IMR-90 (cell line): ENCODE data around the gene SRRM3. TPM values are rescaled to one million over a fixed set of nuclear protein-coding genes. Genes with fewer than 3 reads are reported as not detected.
A peak's percentile ranks its signal among the peaks of the same experiment; 100 is the strongest.

Experiments used
- ATAC-seq: fragments of 200-7000 bp; cut with Tn5 transposase; 2 replicates; pipeline ENCODE4 v1.9.1; 2020; ENCODE audit warnings: low read depth, mild to moderate bottlenecking, moderate library complexity
- BruUV-seq: library from RNA; stranded (reverse); fragments of 400-500 nt; replicated peaks from 2 replicates; lab custom pipeline; 2021; lab: Mats Ljungman, UMichigan
- CTCF ChIA-PET: fragments of 300-600 bp; formaldehyde crosslinking; extraction: SDS; loops from one replicate; lab custom pipeline; 2021; ENCODE audit warnings: antibody characterized with exemption; lab: Yijun Ruan, JAX
- POLR2A ChIA-PET: fragments of 300-600 bp; sonication (Branson Sonifier 250); formaldehyde crosslinking; loops from one replicate; lab custom pipeline; 2022; ENCODE audit warnings: antibody characterized with exemption; ENCODE audit not compliant: unreplicated experiment; lab: Charles Lee
- DNase-seq: peaks from one replicate; pipeline ENCODE4 v3.0.0; 2013
- H2AFZ ChIP-seq: replicated peaks from 2 replicates; pipeline ENCODE3; 2013; ENCODE audit warnings: low read length, mild to moderate bottlenecking; ENCODE audit not compliant: poor library complexity
- H2AK5ac ChIP-seq: 2 replicates; pipeline ENCODE4 v1.6.1; 2013; ENCODE audit warnings: low read depth, low read length, inconsistent platforms
- H2AK9ac ChIP-seq: replicated peaks from 2 replicates; pipeline ENCODE3; 2013; ENCODE audit warnings: mild to moderate bottlenecking, low read depth, low read length, moderate library complexity; ENCODE audit not compliant: poor library complexity
- H2BK120ac ChIP-seq: 2 replicates; pipeline ENCODE4 v1.6.1; 2013; ENCODE audit warnings: low read depth, low read length, inconsistent platforms
- H2BK15ac ChIP-seq: 3 replicates; pipeline ENCODE4 v1.6.1; 2013; ENCODE audit warnings: low read depth, low read length, inconsistent platforms
- H2BK20ac ChIP-seq: 2 replicates; pipeline ENCODE4 v1.6.1; 2013; ENCODE audit warnings: low read depth, mild to moderate bottlenecking, inconsistent platforms, low read length, moderate library complexity
- H2BK5ac ChIP-seq: 2 replicates; pipeline ENCODE4 v1.6.1; 2013; ENCODE audit warnings: mild to moderate bottlenecking, low read depth, low read length, inconsistent platforms; ENCODE audit not compliant: poor library complexity, severe bottlenecking
- H3K14ac ChIP-seq: replicated peaks from 2 replicates; pipeline ENCODE4 v1.6.1; 2013; ENCODE audit warnings: low read depth, low read length, inconsistent platforms
- H3K18ac ChIP-seq: 2 replicates; pipeline ENCODE4 v1.6.1; 2013; ENCODE audit warnings: low read depth, low read length, control low read depth
- H3K23ac ChIP-seq: 2 replicates; pipeline ENCODE4 v1.6.1; 2013; ENCODE audit warnings: low read depth, low read length, inconsistent platforms
- H3K27ac ChIP-seq: 2 replicates; pipeline ENCODE4 v1.5.1; 2013; ENCODE audit warnings: mild to moderate bottlenecking, control low read depth, low read length; ENCODE audit not compliant: insufficient read depth
- H3K27me3 ChIP-seq: 2 replicates; pipeline ENCODE4 v1.6.1; 2013; ENCODE audit warnings: low read length; ENCODE audit not compliant: control insufficient read depth, insufficient read depth
- H3K36me3 ChIP-seq: 2 replicates; pipeline ENCODE4 v1.6.1; 2013; ENCODE audit warnings: low read length, mixed read lengths; ENCODE audit not compliant: control insufficient read depth, insufficient read depth
- H3K4ac ChIP-seq: 2 replicates; pipeline ENCODE4 v1.6.1; 2013; ENCODE audit warnings: low read depth, low read length, inconsistent platforms
- H3K4me1 ChIP-seq: 2 replicates; pipeline ENCODE4 v1.6.1; 2013; ENCODE audit warnings: low read length, mixed read lengths; ENCODE audit not compliant: control insufficient read depth, insufficient read depth
- H3K4me2 ChIP-seq: 2 replicates; pipeline ENCODE4 v1.6.1; 2013; ENCODE audit warnings: low read depth, mild to moderate bottlenecking, control low read depth, low read length, moderate library complexity
- H3K4me3 ChIP-seq: 2 replicates; pipeline ENCODE4 v1.5.1; 2013; ENCODE audit warnings: low read depth, mild to moderate bottlenecking, control low read depth, low read length, moderate library complexity; ENCODE audit not compliant: insufficient read depth
- H3K56ac ChIP-seq: 2 replicates; pipeline ENCODE4 v1.6.1; 2013; ENCODE audit warnings: low read length, inconsistent platforms; ENCODE audit not compliant: insufficient read depth; ENCODE audit errors: extremely low read depth
- H3K79me1 ChIP-seq, 2 experiments: 2 replicates each; pipeline ENCODE4 v1.6.1; 2013; ENCODE audit warnings: low read length in 2 of 2, inconsistent platforms in 1 of 2, low read depth in 1 of 2
- H3K9ac ChIP-seq: 2 replicates; pipeline ENCODE4 v1.6.1; 2013; ENCODE audit warnings: low read depth, low read length, control low read depth
- H3K9me1 ChIP-seq: 2 replicates; pipeline ENCODE4 v1.6.1; 2013; ENCODE audit warnings: low read length, inconsistent platforms; ENCODE audit not compliant: insufficient read depth
- H3K9me3 ChIP-seq: 2 replicates; pipeline ENCODE4 v1.6.1; 2013; ENCODE audit warnings: low read length; ENCODE audit not compliant: control insufficient read depth, insufficient read depth
- H4K20me1 ChIP-seq: 2 replicates; pipeline ENCODE4 v1.6.1; 2013; ENCODE audit warnings: low read length, inconsistent platforms; ENCODE audit not compliant: insufficient read depth
- H4K5ac ChIP-seq: 2 replicates; pipeline ENCODE4 v1.6.1; 2013; ENCODE audit warnings: mild to moderate bottlenecking, low read depth, low read length, control low read depth
- H4K8ac ChIP-seq, 2 experiments: 2 replicates each; pipeline ENCODE4 v1.6.1; 2013; ENCODE audit warnings: low read depth in 2 of 2, low read length in 2 of 2, control low read depth in 1 of 2, inconsistent platforms in 1 of 2
- H4K91ac ChIP-seq: 2 replicates; pipeline ENCODE4 v1.6.1; 2013; ENCODE audit warnings: low read depth, low read length, inconsistent platforms; ENCODE audit not compliant: insufficient read depth
- BHLHE40 ChIP-seq: fragments of 150-350 bp; IDR thresholded peaks from 2 replicates; pipeline ENCODE4 v1.6.1; 2016; ENCODE audit warnings: mild to moderate bottlenecking, low read depth, low read length
- CEBPB ChIP-seq: IDR thresholded peaks from 2 replicates; pipeline ENCODE4 v1.6.1; 2012; ENCODE audit warnings: low read depth, low read length, improper control_type of control experiment
- CHD1 ChIP-seq: IDR thresholded peaks from 2 replicates; pipeline ENCODE4 v1.6.1; 2012; ENCODE audit warnings: low read depth, low read length, improper control_type of control experiment
- ELK1 ChIP-seq: fragments of 150-350 bp; IDR thresholded peaks from 2 replicates; pipeline ENCODE4 v1.6.1; 2016; ENCODE audit warnings: low read depth, mild to moderate bottlenecking, low read length, moderate library complexity, borderline replicate concordance
- FOS ChIP-seq: fragments of 150-350 bp; IDR thresholded peaks from 2 replicates; pipeline ENCODE4 v1.6.1; 2016; ENCODE audit warnings: low read depth, low read length
- MAFK ChIP-seq: IDR thresholded peaks from 2 replicates; pipeline ENCODE4 v1.6.1; 2012; ENCODE audit warnings: low read depth, low read length, improper control_type of control experiment
- MAZ ChIP-seq: IDR thresholded peaks from 2 replicates; pipeline ENCODE4 v1.6.1; 2012; ENCODE audit warnings: low read depth, mild to moderate bottlenecking, low read length, improper control_type of control experiment, moderate library complexity, borderline replicate concordance
- MXI1 ChIP-seq: IDR thresholded peaks from 2 replicates; pipeline ENCODE4 v1.6.1; 2012; ENCODE audit warnings: low read depth, mild to moderate bottlenecking, low read length, moderate library complexity, borderline replicate concordance
- NFE2L2 ChIP-seq: fragments of 150-350 bp; IDR thresholded peaks from 2 replicates; pipeline ENCODE4 v1.6.1; 2016; ENCODE audit warnings: low read depth, mild to moderate bottlenecking, low read length
- POLR2A ChIP-seq: IDR thresholded peaks from 2 replicates; pipeline ENCODE4 v1.6.1; 2012; ENCODE audit warnings: mild to moderate bottlenecking, low read depth, low read length
- RAD21 ChIP-seq: IDR thresholded peaks from 2 replicates; pipeline ENCODE4 v1.6.1; 2012; ENCODE audit warnings: low read length, improper control_type of control experiment
- RCOR1 ChIP-seq: IDR thresholded peaks from 2 replicates; pipeline ENCODE4 v1.6.1; 2012; ENCODE audit warnings: mild to moderate bottlenecking, low read length, improper control_type of control experiment; ENCODE audit not compliant: insufficient replicate concordance
- SMC3 ChIP-seq: fragments of 150-350 bp; IDR thresholded peaks from 2 replicates; pipeline ENCODE4 v1.6.1; 2016; ENCODE audit warnings: low read depth, mild to moderate bottlenecking, antibody characterized with exemption, low read length, moderate library complexity
- USF2 ChIP-seq: fragments of 150-350 bp; IDR thresholded peaks from 2 replicates; pipeline ENCODE4 v1.6.1; 2017; ENCODE audit warnings: mild to moderate bottlenecking, antibody characterized with exemption, low read length, low read depth
- WGBS, 2 experiments: methylation state at CpG; one replicate each; pipeline versions ENCODE4 v1.1.5 to v1.1.7; 2013; ENCODE audit warnings: missing lambda C conversion rate in 2 of 2; ENCODE audit not compliant: insufficient read length in 1 of 2; ENCODE audit errors: extremely low coverage in 2 of 2; 5-methylcytosine and 5-hydroxymethylcytosine counted together
- dilution Hi-C: fragments of 300-500 bp; cut with HindIII; formaldehyde crosslinking; loops from one replicate; pipeline ENCODE4 v1.14.3; 2018; ENCODE audit warnings: low sequenced_read_pairs; ENCODE audit not compliant: unreplicated experiment
- in situ Hi-C: fragments of 300-500 bp; cut with MboI; formaldehyde crosslinking; loops from 3 replicates; pipeline ENCODE4 v1.14.3; 2019; ENCODE audit warnings: low sequenced_read_pairs, inconsistent platforms, mixed read lengths
- intact Hi-C: fragments of 100-400 bp; cut with micrococcal nuclease; formaldehyde crosslinking; loops from 2 replicates; pipeline ENCODE4 v1.10.0; 2022
- polyA plus RNA-seq, 3 experiments: library from polyadenylated mRNA; depleted of rRNA; stranded (reverse); fragments of >200 nt; gene quantifications; 2 replicates each; pipeline ENCODE4 v1.2.3, GENCODE V29; 2012; ENCODE audit warnings: low replicate concordance in 1 of 3
- total RNA-seq: library from RNA; depleted of rRNA; stranded (reverse); fragments of >200 nt; gene quantifications from 2 replicates; pipeline ENCODE4 v1.2.3, GENCODE V29; 2012
- TF ChIP-seq, protein P1 (sequence below): conservative IDR thresholded peaks from 2 replicates; pipeline ENCODE4 v1.5.1; 2012; ENCODE audit warnings: mild to moderate bottlenecking, low read depth, low read length, improper control_type of control experiment

The SRRM3 gene
- total and polyA plus RNA-seq, 2 of the 4 experiments (the other 2 are of a cell fraction): 0.18 to 2.5 TPM

DNA sequence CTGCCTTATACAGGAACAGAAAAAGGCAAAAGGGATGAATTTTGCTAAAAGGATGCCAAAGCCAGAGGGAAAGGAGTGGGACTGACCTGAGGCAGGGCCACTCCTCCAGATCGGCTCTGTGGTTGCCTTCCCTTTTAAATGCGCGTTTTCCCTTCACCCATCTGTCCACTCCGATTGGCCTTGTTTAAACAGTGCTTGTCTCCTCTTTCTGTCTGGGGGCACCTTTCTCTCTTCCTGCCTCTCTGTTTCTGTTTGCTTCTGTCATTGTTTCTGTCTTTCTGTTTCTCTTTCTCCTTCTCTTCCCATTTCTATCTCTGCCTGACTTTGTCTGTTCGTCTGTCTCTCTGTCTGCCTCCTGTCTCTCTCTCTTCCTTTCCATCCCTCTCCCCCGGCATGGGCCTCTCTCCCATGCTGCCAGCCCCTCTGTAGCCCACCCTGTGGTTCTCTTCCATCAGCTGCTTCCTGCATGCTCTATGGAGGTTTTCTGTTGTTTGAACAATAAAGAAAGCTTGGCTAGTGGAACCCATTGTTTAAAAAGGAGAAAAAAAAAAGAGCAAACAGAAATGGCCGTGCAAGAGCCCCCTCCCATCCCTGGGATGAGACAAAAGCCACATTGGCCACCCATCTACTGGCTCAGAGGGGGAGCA lies 71.3 kb downstream of the SRRM3 start:
- ChIA-PET POLR2A (no interaction called here), CTCF (no interaction called here)
- Histone ChIP-seq H3K36me3 (no peaks in the 10 kb centered on the region), H2BK15ac (no peak overlapping the region), H4K91ac (no peak overlapping the region), H3K9me3 (no peaks in the 10 kb centered on the region), H2AK9ac (no peak overlapping the region), H4K8ac (no peak overlapping the region), H3K27ac (no peak overlapping the region), H3K4ac (no peak overlapping the region), H3K9me1 (0 out of 2 replicates have a peak, but pooled peaks cover 3% of the 10 kb centered on the region), H3K27me3 (peaks cover 76% of the 10 kb centered on the region), H3K9ac (no peak overlapping the region), H3K4me3 (no peak overlapping the region), H3K79me1 (no peaks in the 10 kb centered on the region), H2BK5ac (no peak overlapping the region), H2BK20ac (no peak overlapping the region), H3K4me1 (no peaks in the 10 kb centered on the region), H3K14ac (no peak overlapping the region), H3K56ac (no peak overlapping the region), H4K5ac (no peak overlapping the region), H3K18ac (no peak overlapping the region), H2AFZ (no peak overlapping the region), H4K20me1 (no peaks in the 10 kb centered on the region; the same call in 1 of the 2 replicates), H3K23ac (peak overlapping the region; percentile 48; the same call in 1 of the 2 replicates), H2AK5ac (no peak overlapping the region), H2BK120ac (no peak overlapping the region), H3K4me2 (peak overlapping the region; percentile 46; the same call in 1 of the 2 replicates)
- in situ Hi-C loops (no loop called here), dilution Hi-C loops (no loop called here), intact Hi-C loops (no loop called here)
- no CpG with 5 or more reads among the region's 7 CpGs for WGBS, 2 experiments
- TF ChIP-seq USF2 (no peak), ELK1 (no peak), BHLHE40 (no peak), RAD21 (no peak), SMC3 (no peak), POLR2A (no peak), NFE2L2 (no peak), MAFK (no peak), CEBPB (no peak), CHD1 (no peak), MAZ (no peak), FOS (no peak), RCOR1 (no peak), MXI1 (no peak)
- TF ChIP-seq, protein P1, sequence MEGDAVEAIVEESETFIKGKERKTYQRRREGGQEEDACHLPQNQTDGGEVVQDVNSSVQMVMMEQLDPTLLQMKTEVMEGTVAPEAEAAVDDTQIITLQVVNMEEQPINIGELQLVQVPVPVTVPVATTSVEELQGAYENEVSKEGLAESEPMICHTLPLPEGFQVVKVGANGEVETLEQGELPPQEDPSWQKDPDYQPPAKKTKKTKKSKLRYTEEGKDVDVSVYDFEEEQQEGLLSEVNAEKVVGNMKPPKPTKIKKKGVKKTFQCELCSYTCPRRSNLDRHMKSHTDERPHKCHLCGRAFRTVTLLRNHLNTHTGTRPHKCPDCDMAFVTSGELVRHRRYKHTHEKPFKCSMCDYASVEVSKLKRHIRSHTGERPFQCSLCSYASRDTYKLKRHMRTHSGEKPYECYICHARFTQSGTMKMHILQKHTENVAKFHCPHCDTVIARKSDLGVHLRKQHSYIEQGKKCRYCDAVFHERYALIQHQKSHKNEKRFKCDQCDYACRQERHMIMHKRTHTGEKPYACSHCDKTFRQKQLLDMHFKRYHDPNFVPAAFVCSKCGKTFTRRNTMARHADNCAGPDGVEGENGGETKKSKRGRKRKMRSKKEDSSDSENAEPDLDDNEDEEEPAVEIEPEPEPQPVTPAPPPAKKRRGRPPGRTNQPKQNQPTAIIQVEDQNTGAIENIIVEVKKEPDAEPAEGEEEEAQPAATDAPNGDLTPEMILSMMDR: no peak
- DNase-seq (no peak), ATAC-seq (no peak)
- no TSS peak for BruUV-seq
